ENCODE results near the gene UGT3A2.

UGT3A2 gene

GRCh38 chr5:36007366-36007765 lies 59.3 kb downstream of the UGT3A2 start:
- DNase-seq (ENCODE audit: low read depth), result no peak

GRCh38 chr5:36006163-36006562 lies 60.5 kb downstream of the UGT3A2 start:
- no peak for DNase-seq (ENCODE audit: low read depth)

- DNase-seq (ENCODE audit: low read depth), result no peak
Measured at GRCh38 chr5:36001032-36001431, 65.7 kb downstream of the UGT3A2 start.

- no peak for DNase-seq (ENCODE audit: low read depth)
Measured at GRCh38 chr5:35999547-35999946, 67.1 kb downstream of the UGT3A2 start.

GRCh38 chr5:35996076-35996475 lies 70.6 kb downstream of the UGT3A2 start:
- DNase-seq (ENCODE audit: low read depth), result no peak

- DNase-seq (ENCODE audit: low read depth), result no peak
Measured at GRCh38 chr5:35990941-35991611, 75.6 kb downstream of the UGT3A2 start, which contains the start of gene UGT3A1. UGT3A1 (minus strand) TSS chr5:35991390; CDS start chr5:35991240, 150 bp downstream.

GRCh38 chr5:35990520-35990919 lies 76.2 kb downstream of the UGT3A2 start:
- DNase-seq (ENCODE audit: low read depth), result no peak

GRCh38 chr5:35988529-35988928 lies 78.2 kb downstream of the UGT3A2 start:
- DNase-seq (ENCODE audit: low read depth), result no peak

GRCh38 chr5:35987776-35988175 lies 78.9 kb downstream of the UGT3A2 start:
- no peak for DNase-seq (ENCODE audit: low read depth)
